Hematopoietic multipotent progenitor cell treated with erythropoietin and hydrocortisone succinate and interleukin-3 and kit ligand, for 8 days (in vitro differentiated cells): ENCODE data around the gene HMG20A.
A peak's percentile ranks its signal among the peaks of the same experiment; 100 is the strongest.
"Not testable (repeated sequence)": the region's sequence is repeated elsewhere in the genome, so short reads cannot be mapped to it uniquely, and the experiment has no call there.

ENCODE experiments used
- DNase-seq: peaks from one replicate; pipeline ENCODE4 v3.0.0-alpha.2; 2015

HMG20A gene

GRCh38 chr15:77409259-77410156 lies 11.2 kb upstream of the HMG20A start:
- DNase-seq, result no peak

- DNase-seq, result not testable (repeated sequence)
These were observed 10.6 kb upstream of the HMG20A start for GRCh38 chr15:77410157-77410500.

- no peak for DNase-seq
These were observed 9.7 kb upstream of the HMG20A start for GRCh38 chr15:77410701-77411618.

- no peak for DNase-seq
These were observed 9.1 kb upstream of the HMG20A start for GRCh38 chr15:77411619-77411976.

- DNase-seq, result peak; percentile 57
These were observed 7.6 kb upstream of the HMG20A start for GRCh38 chr15:77412972-77413698.

GRCh38 chr15:77413699-77414349 lies 6.9 kb upstream of the HMG20A start:
- DNase-seq, result peak; percentile 31

- peak; percentile 88 for DNase-seq
These were observed 5.8 kb upstream of the HMG20A start for GRCh38 chr15:77414789-77415442.

- DNase-seq, result peak; percentile 33
These were observed 5.1 kb upstream of the HMG20A start for GRCh38 chr15:77415450-77416147.

GRCh38 chr15:77416148-77416455 lies 4.6 kb upstream of the HMG20A start:
- no peak for DNase-seq

- DNase-seq, result no peak
These were observed 3.7 kb upstream of the HMG20A start for GRCh38 chr15:77416954-77417353.

- DNase-seq, result no peak
These were observed 3.1 kb upstream of the HMG20A start for GRCh38 chr15:77417602-77418001.

GRCh38 chr15:77418391-77418965 lies 2.2 kb upstream of the HMG20A start:
- peak; percentile 16 for DNase-seq

GRCh38 chr15:77418966-77419835 lies 1.5 kb upstream of the HMG20A start:
- DNase-seq, result no peak

- DNase-seq, result peak; percentile 99
These were observed 665 bp upstream of the HMG20A start, which contains the start of gene PEAK1 for GRCh38 chr15:77419836-77420609. Gene PEAK1, minus strand, starts transcription at chr15:77420104. Its CDS starts 238,178 bp downstream, at chr15:77181926.

- peak; percentile 32 for DNase-seq
These were observed 647 bp downstream of the HMG20A start for GRCh38 chr15:77421370-77421700.

- no peak for DNase-seq
These were observed 4.4 kb downstream of the HMG20A start for GRCh38 chr15:77425104-77425503.

GRCh38 chr15:77426377-77426776 lies 5.7 kb downstream of the HMG20A start:
- no peak for DNase-seq

GRCh38 chr15:77426871-77427270 lies 6.2 kb downstream of the HMG20A start:
- DNase-seq, result no peak

GRCh38 chr15:77430213-77430612 lies 9.5 kb downstream of the HMG20A start:
- no peak for DNase-seq
